Neural progenitor cell (in vitro differentiated cells): Measurements from ENCODE around the gene RNF144B. TPM values are rescaled to one million over a fixed set of nuclear protein-coding genes. Genes with fewer than 3 reads are reported as not detected.

Source experiments
- DNase-seq: peaks from one replicate; pipeline ENCODE4 v3.0.0-alpha.2; 2016; ENCODE audit warnings: low spot score
- H2AFZ ChIP-seq: fragments of 200-600 bp; sonication (generic); replicated peaks from 2 replicates; pipeline ENCODE4 v1.6.1; 2016; ENCODE audit warnings: antibody characterized with exemption
- H3F3A ChIP-seq: fragments of 200-600 bp; sonication (generic); 2 replicates; pipeline ENCODE4 v1.6.1; 2016; ENCODE audit warnings: antibody characterized with exemption, low read depth
- H3K27ac ChIP-seq: fragments of 200-600 bp; sonication (generic); 2 replicates; pipeline ENCODE4 v1.5.1; 2016; ENCODE audit warnings: mild to moderate bottlenecking
- H3K27me3 ChIP-seq: fragments of 200-600 bp; sonication (generic); 2 replicates; pipeline ENCODE4 v1.6.1; 2016; ENCODE audit warnings: mild to moderate bottlenecking, moderate library complexity
- H3K36me3 ChIP-seq: fragments of 200-600 bp; sonication (generic); 2 replicates; pipeline ENCODE4 v1.5.1; 2016
- H3K4me1 ChIP-seq: fragments of 200-600 bp; sonication (generic); 2 replicates; pipeline ENCODE4 v1.6.1; 2016; ENCODE audit warnings: mixed run types
- H3K4me2 ChIP-seq: fragments of 200-600 bp; sonication (generic); 2 replicates; pipeline ENCODE4 v1.6.1; 2016
- H3K4me3 ChIP-seq: fragments of 200-600 bp; sonication (generic); 2 replicates; pipeline ENCODE4 v1.5.1; 2016
- H3K79me2 ChIP-seq: fragments of 200-600 bp; sonication (generic); 2 replicates; pipeline ENCODE4 v1.6.1; 2016; ENCODE audit warnings: low read depth
- H3K9ac ChIP-seq: fragments of 200-600 bp; sonication (generic); 2 replicates; pipeline ENCODE4 v1.6.1; 2016
- H3K9me3 ChIP-seq: fragments of 200-600 bp; sonication (generic); 2 replicates; pipeline ENCODE4 v1.5.1; 2016; ENCODE audit warnings: low read depth
- H4K20me1 ChIP-seq: fragments of 200-600 bp; sonication (generic); 2 replicates; pipeline ENCODE4 v1.6.1; 2016; ENCODE audit warnings: low read depth
- H3K27ac Mint-ChIP-seq: 3 replicates; pipeline ENCODE4 v1.8.0; 2021; ENCODE audit warnings: mixed read lengths
- H3K27me3 Mint-ChIP-seq: 2 replicates; pipeline ENCODE4 v1.8.0; 2022; ENCODE audit warnings: low read depth, mild to moderate bottlenecking, inconsistent platforms, moderate library complexity, mixed read lengths; ENCODE audit not compliant: insufficient read depth
- H3K36me3 Mint-ChIP-seq: 3 replicates; pipeline ENCODE4 v1.8.0; 2021; ENCODE audit warnings: mixed read lengths
- H3K4me1 Mint-ChIP-seq: 3 replicates; pipeline ENCODE4 v1.8.0; 2021; ENCODE audit warnings: mixed read lengths
- H3K4me3 Mint-ChIP-seq: 3 replicates; pipeline ENCODE4 v1.8.0; 2021; ENCODE audit warnings: mild to moderate bottlenecking, moderate library complexity, mixed read lengths
- H3K9me3 Mint-ChIP-seq: 3 replicates; pipeline ENCODE4 v1.8.0; 2020; ENCODE audit warnings: mixed read lengths
- EZH2 ChIP-seq: fragments of 200-600 bp; sonication (generic); IDR thresholded peaks from 2 replicates; pipeline ENCODE4 v1.6.1; 2017; ENCODE audit warnings: antibody characterized with exemption, mild to moderate bottlenecking, moderate library complexity
- EZH2phosphoT487 ChIP-seq: fragments of 200-600 bp; sonication (generic); IDR thresholded peaks from 2 replicates; pipeline ENCODE4 v1.6.1; 2017; ENCODE audit warnings: antibody characterized with exemption
- total RNA-seq: library from RNA; depleted of rRNA; stranded (reverse); fragments of >200 nt; gene quantifications from 2 replicates; pipeline ENCODE4 v1.2.3, GENCODE V29; 2015; ENCODE audit warnings: low replicate concordance
- TF ChIP-seq, protein P1 (sequence below): fragments of 200-600 bp; sonication (generic); IDR thresholded peaks from 2 replicates; pipeline ENCODE4 v1.5.1; 2017; ENCODE audit warnings: antibody characterized with exemption, mild to moderate bottlenecking

The RNF144B gene
- total RNA-seq, 1 donor from 2014 or later = 0.75 TPM

DNA sequence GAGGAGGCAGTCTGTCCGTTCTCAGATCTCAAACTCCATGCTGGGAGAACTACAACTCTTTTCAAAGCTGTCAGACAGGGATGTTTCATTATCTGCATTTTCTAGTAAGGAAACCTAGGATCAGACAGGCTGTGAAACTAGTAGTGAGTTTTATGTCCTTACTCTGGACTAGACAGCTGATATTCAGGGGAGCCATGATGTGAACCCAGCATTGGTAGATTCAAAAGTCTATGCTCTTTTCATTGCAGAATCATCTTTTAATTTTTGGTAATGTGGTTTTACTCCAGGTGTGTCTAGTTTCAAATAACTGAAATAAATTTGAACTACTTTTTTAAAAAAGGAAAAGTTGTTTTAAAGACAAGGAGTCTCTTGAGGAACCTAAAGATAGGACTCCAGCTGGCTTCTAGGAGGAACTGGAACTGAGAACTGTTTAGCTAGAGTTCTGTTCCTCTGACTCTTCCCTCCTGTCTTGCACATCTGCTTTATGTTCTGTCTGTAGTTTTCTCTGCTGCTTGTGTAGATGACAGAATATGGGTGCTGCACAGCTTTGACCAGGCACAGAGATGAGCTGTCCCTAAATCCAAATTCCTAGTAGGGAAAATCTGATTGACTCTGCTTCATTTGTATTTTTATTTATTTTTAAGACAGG, 27.8 kb upstream of the RNF144B start:
- H3K36me3 Mint-ChIP-seq = no peaks in the 10 kb centered on the region
- no peaks in the 10 kb centered on the region for H3F3A ChIP-seq
- H3K27me3 Mint-ChIP-seq = no peaks in the 10 kb centered on the region
- H3K4me2 ChIP-seq = no peak overlapping the region
- H3K9me3 Mint-ChIP-seq = peaks cover 6% of the 10 kb centered on the region
- peaks cover 9% of the 10 kb centered on the region for H3K4me1 Mint-ChIP-seq
- H3K4me3 Mint-ChIP-seq = no peak overlapping the region
- TF ChIP-seq, protein P1, sequence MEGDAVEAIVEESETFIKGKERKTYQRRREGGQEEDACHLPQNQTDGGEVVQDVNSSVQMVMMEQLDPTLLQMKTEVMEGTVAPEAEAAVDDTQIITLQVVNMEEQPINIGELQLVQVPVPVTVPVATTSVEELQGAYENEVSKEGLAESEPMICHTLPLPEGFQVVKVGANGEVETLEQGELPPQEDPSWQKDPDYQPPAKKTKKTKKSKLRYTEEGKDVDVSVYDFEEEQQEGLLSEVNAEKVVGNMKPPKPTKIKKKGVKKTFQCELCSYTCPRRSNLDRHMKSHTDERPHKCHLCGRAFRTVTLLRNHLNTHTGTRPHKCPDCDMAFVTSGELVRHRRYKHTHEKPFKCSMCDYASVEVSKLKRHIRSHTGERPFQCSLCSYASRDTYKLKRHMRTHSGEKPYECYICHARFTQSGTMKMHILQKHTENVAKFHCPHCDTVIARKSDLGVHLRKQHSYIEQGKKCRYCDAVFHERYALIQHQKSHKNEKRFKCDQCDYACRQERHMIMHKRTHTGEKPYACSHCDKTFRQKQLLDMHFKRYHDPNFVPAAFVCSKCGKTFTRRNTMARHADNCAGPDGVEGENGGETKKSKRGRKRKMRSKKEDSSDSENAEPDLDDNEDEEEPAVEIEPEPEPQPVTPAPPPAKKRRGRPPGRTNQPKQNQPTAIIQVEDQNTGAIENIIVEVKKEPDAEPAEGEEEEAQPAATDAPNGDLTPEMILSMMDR = no peak
- TF ChIP-seq EZH2phosphoT487 = no peak
- TF ChIP-seq EZH2 = no peak
- DNase-seq = no peak
- H3K27ac ChIP-seq = no peak overlapping the region
- H4K20me1 ChIP-seq = no peaks in the 10 kb centered on the region
- no peaks in the 10 kb centered on the region for H3K27me3 ChIP-seq
- H3K9ac ChIP-seq = no peak overlapping the region
- H3K79me2 ChIP-seq = no peaks in the 10 kb centered on the region
- no peak overlapping the region for H3K4me3 ChIP-seq
- peaks cover 4% of the 10 kb centered on the region for H3K4me1 ChIP-seq
- no peak overlapping the region for H3K27ac Mint-ChIP-seq
- no peak overlapping the region for H2AFZ ChIP-seq
- H3K9me3 ChIP-seq = no peaks in the 10 kb centered on the region
- H3K36me3 ChIP-seq = no peaks in the 10 kb centered on the region

DNA sequence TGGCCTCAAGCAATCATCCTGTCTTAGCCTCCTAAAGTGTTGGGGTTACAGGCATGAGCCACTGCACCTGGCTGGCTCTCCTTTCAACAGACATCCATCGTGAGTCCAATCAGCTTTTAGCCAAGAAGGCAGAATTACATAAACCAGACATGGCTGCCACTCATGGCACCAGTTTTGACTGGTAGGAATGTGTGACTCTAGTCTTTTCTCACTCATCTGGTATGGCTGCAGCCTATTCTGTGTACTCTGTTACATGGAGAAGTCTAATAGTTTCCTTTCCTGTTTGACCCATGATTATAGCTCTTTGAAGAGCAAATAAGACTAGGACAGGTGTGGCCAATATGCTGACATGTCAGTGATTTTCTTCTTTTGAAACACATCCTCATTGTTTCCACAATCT, 27.0 kb upstream of the RNF144B start:
- H3K4me1 Mint-ChIP-seq = peaks cover 9% of the 10 kb centered on the region
- Histone ChIP-seq H3K4me3 (no peak overlapping the region), H3K4me2 (no peak overlapping the region), H3K36me3 (no peaks in the 10 kb centered on the region), H3F3A (no peaks in the 10 kb centered on the region), H3K27ac (no peak overlapping the region), H3K79me2 (no peaks in the 10 kb centered on the region), H3K4me1 (peaks cover 4% of the 10 kb centered on the region), H3K27me3 (no peaks in the 10 kb centered on the region), H2AFZ (no peak overlapping the region), H4K20me1 (no peaks in the 10 kb centered on the region), H3K9ac (no peak overlapping the region), H3K9me3 (no peaks in the 10 kb centered on the region)
- peaks cover 10% of the 10 kb centered on the region for H3K9me3 Mint-ChIP-seq
- no peaks in the 10 kb centered on the region for H3K36me3 Mint-ChIP-seq
- no peak overlapping the region for H3K4me3 Mint-ChIP-seq
- no peak for TF ChIP-seq EZH2
- TF ChIP-seq, protein P1 = no peak
- H3K27me3 Mint-ChIP-seq = no peaks in the 10 kb centered on the region
- DNase-seq = no peak
- no peak overlapping the region for H3K27ac Mint-ChIP-seq

DNA sequence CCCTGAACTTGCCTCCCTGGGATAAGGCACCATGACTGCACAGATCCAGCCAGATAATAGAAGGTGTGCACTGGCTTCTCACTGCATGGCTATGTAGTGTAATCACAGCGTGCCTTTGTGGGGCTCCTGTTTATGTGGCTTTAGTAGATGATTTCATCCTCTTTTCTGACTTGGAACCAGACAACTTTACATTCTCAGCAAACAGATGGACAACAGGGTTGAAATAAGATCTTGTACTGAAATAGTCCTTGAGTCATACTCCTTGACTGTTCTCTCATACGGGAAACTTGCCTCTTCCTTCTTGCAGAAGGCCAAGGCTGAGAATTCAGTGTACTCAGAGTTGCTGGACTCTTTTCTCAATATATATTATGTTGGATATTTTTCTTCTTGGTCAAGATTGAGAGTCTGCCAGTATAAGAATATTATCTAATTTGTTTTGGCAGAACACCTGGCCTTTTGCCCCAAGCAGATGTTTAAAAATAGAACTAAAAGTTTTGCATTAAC, 25.0 kb upstream of the RNF144B start:
- H4K20me1 ChIP-seq = no peaks in the 10 kb centered on the region
- H3K9me3 ChIP-seq = no peaks in the 10 kb centered on the region
- H3K4me1 Mint-ChIP-seq = peaks cover 9% of the 10 kb centered on the region
- DNase-seq = no peak
- no peak overlapping the region for H3K4me3 Mint-ChIP-seq
- H3F3A ChIP-seq = no peaks in the 10 kb centered on the region
- TF ChIP-seq EZH2phosphoT487 = no peak
- TF ChIP-seq EZH2 = no peak
- TF ChIP-seq, protein P1 = no peak
- H3K4me3 ChIP-seq = no peak overlapping the region
- H3K4me1 ChIP-seq = peaks cover 4% of the 10 kb centered on the region
- no peaks in the 10 kb centered on the region for H3K27me3 ChIP-seq
- H3K9me3 Mint-ChIP-seq = peaks cover 14% of the 10 kb centered on the region
- no peak overlapping the region for H2AFZ ChIP-seq
- H3K4me2 ChIP-seq = no peak overlapping the region
- no peaks in the 10 kb centered on the region for H3K36me3 ChIP-seq
- H3K9ac ChIP-seq = no peak overlapping the region
- no peak overlapping the region for H3K27ac Mint-ChIP-seq
- H3K36me3 Mint-ChIP-seq = peaks cover 2% of the 10 kb centered on the region
- no peaks in the 10 kb centered on the region for H3K27me3 Mint-ChIP-seq
- no peak overlapping the region for H3K27ac ChIP-seq
- no peaks in the 10 kb centered on the region for H3K79me2 ChIP-seq
